ENCODE data around the gene GPR34.
"Not testable (repeated sequence)": the region's sequence is repeated elsewhere in the genome, so short reads cannot be mapped to it uniquely, and the experiment has no call there.

The GPR34 gene

GRCh38 chrX:41688835-41689234 is at the start of gene GPR34:
Gene GPR34, plus strand, starts transcription at chrX:41688973. Its CDS starts 6,661 bp downstream, at chrX:41695634.
- Mint-ChIP-seq H3K4me3 (peak within 1 kb of the TSS; percentile 8), H3K4me1 (ENCODE audit: low read depth) (peaks cover 46% of the 10 kb centered on the region)

GRCh38 chrX:41646201-41646600 is 42.6 kb upstream of the GPR34 start:
- peaks cover 68% of the 10 kb centered on the region for H3K36me3 Mint-ChIP-seq (ENCODE audit: low read depth)
- H3K27ac Mint-ChIP-seq; H3K4me3 Mint-ChIP-seq; H3K4me1 Mint-ChIP-seq (ENCODE audit: low read depth); DNase-seq: not testable (repeated sequence)
- peaks cover 39% of the 10 kb centered on the region for H3K27me3 Mint-ChIP-seq
- H3K9me3 Mint-ChIP-seq, result peaks cover 26% of the 10 kb centered on the region

More at GRCh38 chrX:41688835-41689234, at the start of gene GPR34:
- no peak for DNase-seq
- Mint-ChIP-seq H3K36me3 (ENCODE audit: low read depth) (no peaks in the 10 kb centered on the region), H3K27ac (peak within 1 kb of the TSS; percentile 74), H3K27me3 (peaks cover 26% of the 10 kb centered on the region), H3K9me3 (no peaks in the 10 kb centered on the region)

- H3K9me3 Mint-ChIP-seq, result peaks cover 11% of the 10 kb centered on the region
- H3K36me3 Mint-ChIP-seq (ENCODE audit: low read depth), result peaks cover 82% of the 10 kb centered on the region
- H3K4me1 Mint-ChIP-seq (ENCODE audit: low read depth), result no peaks in the 10 kb centered on the region
- no peak for DNase-seq
- peaks cover 45% of the 10 kb centered on the region for H3K27me3 Mint-ChIP-seq
- no peak overlapping the region for H3K27ac Mint-ChIP-seq
- no peak overlapping the region for H3K4me3 Mint-ChIP-seq
Measured at GRCh38 chrX:41653125-41653524, 35.6 kb upstream of the GPR34 start.

GRCh38 chrX:41655101-41655500 is 33.7 kb upstream of the GPR34 start:
- no peak overlapping the region for H3K27ac Mint-ChIP-seq
- no peak overlapping the region for H3K4me3 Mint-ChIP-seq
- H3K36me3 Mint-ChIP-seq (ENCODE audit: low read depth), result peaks cover 83% of the 10 kb centered on the region
- H3K27me3 Mint-ChIP-seq, result peaks cover 49% of the 10 kb centered on the region
- H3K4me1 Mint-ChIP-seq (ENCODE audit: low read depth), result no peaks in the 10 kb centered on the region
- no peaks in the 10 kb centered on the region for H3K9me3 Mint-ChIP-seq
- no peak for DNase-seq

GRCh38 chrX:41655631-41656030 is 33.1 kb upstream of the GPR34 start:
- Mint-ChIP-seq H3K27me3 (peaks cover 51% of the 10 kb centered on the region), H3K4me1 (ENCODE audit: low read depth) (no peaks in the 10 kb centered on the region), H3K27ac (no peak overlapping the region), H3K9me3 (no peaks in the 10 kb centered on the region), H3K36me3 (ENCODE audit: low read depth) (peaks cover 81% of the 10 kb centered on the region), H3K4me3 (no peak overlapping the region)
- no peak for DNase-seq

GRCh38 chrX:41661366-41662095 is 27.2 kb upstream of the GPR34 start:
- H3K9me3 Mint-ChIP-seq, result no peaks in the 10 kb centered on the region
- no peak overlapping the region for H3K27ac Mint-ChIP-seq
- peaks cover 61% of the 10 kb centered on the region for H3K36me3 Mint-ChIP-seq (ENCODE audit: low read depth)
- peaks cover 40% of the 10 kb centered on the region for H3K4me1 Mint-ChIP-seq (ENCODE audit: low read depth)
- peaks cover 37% of the 10 kb centered on the region for H3K27me3 Mint-ChIP-seq
- no peak for DNase-seq
- no peak overlapping the region for H3K4me3 Mint-ChIP-seq

- Mint-ChIP-seq H3K4me3 (no peak overlapping the region), H3K27ac (peak overlapping the region; percentile 47), H3K36me3 (ENCODE audit: low read depth) (peaks cover 42% of the 10 kb centered on the region), H3K27me3 (peaks cover 34% of the 10 kb centered on the region), H3K4me1 (ENCODE audit: low read depth) (peaks cover 58% of the 10 kb centered on the region), H3K9me3 (no peaks in the 10 kb centered on the region)
- no peak for DNase-seq
Measured at GRCh38 chrX:41664375-41664901, 24.3 kb upstream of the GPR34 start.

GRCh38 chrX:41664908-41665307 is 23.9 kb upstream of the GPR34 start:
- DNase-seq, result no peak
- Mint-ChIP-seq H3K27ac (peak overlapping the region; percentile 55), H3K36me3 (ENCODE audit: low read depth) (peaks cover 39% of the 10 kb centered on the region), H3K27me3 (peaks cover 34% of the 10 kb centered on the region), H3K4me3 (no peak overlapping the region), H3K9me3 (no peaks in the 10 kb centered on the region), H3K4me1 (ENCODE audit: low read depth) (peaks cover 61% of the 10 kb centered on the region)

GRCh38 chrX:41665686-41666085 is 23.1 kb upstream of the GPR34 start:
- Mint-ChIP-seq H3K27ac (peak overlapping the region; percentile 87), H3K9me3 (no peaks in the 10 kb centered on the region), H3K27me3 (peaks cover 33% of the 10 kb centered on the region), H3K4me3 (no peak overlapping the region), H3K36me3 (ENCODE audit: low read depth) (peaks cover 40% of the 10 kb centered on the region), H3K4me1 (ENCODE audit: low read depth) (peaks cover 69% of the 10 kb centered on the region)
- no peak for DNase-seq

GRCh38 chrX:41666251-41666650 is 22.5 kb upstream of the GPR34 start:
- Mint-ChIP-seq H3K9me3 (no peaks in the 10 kb centered on the region), H3K4me3 (peak overlapping the region; percentile 14), H3K36me3 (ENCODE audit: low read depth) (peaks cover 40% of the 10 kb centered on the region), H3K27me3 (peaks cover 31% of the 10 kb centered on the region), H3K4me1 (ENCODE audit: low read depth) (peaks cover 71% of the 10 kb centered on the region), H3K27ac (peak overlapping the region; percentile 87)
- DNase-seq, result no peak

- H3K27me3 Mint-ChIP-seq, result peaks cover 26% of the 10 kb centered on the region
- H3K27ac Mint-ChIP-seq, result peak overlapping the region; percentile 31
- no peaks in the 10 kb centered on the region for H3K9me3 Mint-ChIP-seq
- H3K36me3 Mint-ChIP-seq (ENCODE audit: low read depth), result peaks cover 31% of the 10 kb centered on the region
- DNase-seq, result no peak
- H3K4me3 Mint-ChIP-seq, result no peak overlapping the region
- peaks cover 69% of the 10 kb centered on the region for H3K4me1 Mint-ChIP-seq (ENCODE audit: low read depth)
Measured at GRCh38 chrX:41667631-41668030, 21.1 kb upstream of the GPR34 start.

- Mint-ChIP-seq H3K4me3 (no peak overlapping the region), H3K27ac (no peak overlapping the region), H3K27me3 (peaks cover 29% of the 10 kb centered on the region), H3K9me3 (no peaks in the 10 kb centered on the region), H3K36me3 (ENCODE audit: low read depth) (peaks cover 18% of the 10 kb centered on the region), H3K4me1 (ENCODE audit: low read depth) (peaks cover 55% of the 10 kb centered on the region)
- no peak for DNase-seq
Measured at GRCh38 chrX:41670112-41670511, 18.7 kb upstream of the GPR34 start.

- no peak for DNase-seq
- Mint-ChIP-seq H3K4me3 (no peak overlapping the region), H3K4me1 (ENCODE audit: low read depth) (peaks cover 46% of the 10 kb centered on the region), H3K36me3 (ENCODE audit: low read depth) (peaks cover 13% of the 10 kb centered on the region), H3K9me3 (no peaks in the 10 kb centered on the region), H3K27ac (no peak overlapping the region), H3K27me3 (peaks cover 29% of the 10 kb centered on the region)
Measured at GRCh38 chrX:41671082-41671481, 17.7 kb upstream of the GPR34 start.

- no peak for DNase-seq
- Mint-ChIP-seq H3K27me3 (peaks cover 27% of the 10 kb centered on the region), H3K27ac (no peak overlapping the region), H3K4me1 (ENCODE audit: low read depth) (peaks cover 33% of the 10 kb centered on the region), H3K9me3 (no peaks in the 10 kb centered on the region), H3K36me3 (ENCODE audit: low read depth) (peaks cover 13% of the 10 kb centered on the region), H3K4me3 (no peak overlapping the region)
Measured at GRCh38 chrX:41672643-41673042, 16.1 kb upstream of the GPR34 start.

GRCh38 chrX:41676361-41676760 is 12.4 kb upstream of the GPR34 start:
- H3K27ac Mint-ChIP-seq; DNase-seq; H3K9me3 Mint-ChIP-seq; H3K4me1 Mint-ChIP-seq (ENCODE audit: low read depth); H3K36me3 Mint-ChIP-seq (ENCODE audit: low read depth); H3K4me3 Mint-ChIP-seq: not testable (repeated sequence)
- H3K27me3 Mint-ChIP-seq, result peaks cover 20% of the 10 kb centered on the region

Measured in activated T-cell treated with anti-CD3 and anti-CD28 coated beads, Interleukin-2, amount 50 U/mL, for 24 hours (primary cell).